Sigmoid colon (tissue), 4 donors: ENCODE measurements around the gene MAN2A1.

Source experiments
- CTCF ChIP-seq, 4 experiments: fragments of 450-650 bp in 3 of 4; fragments of 200-600 bp in 1 of 4; IDR thresholded peaks; one replicate each; pipeline ENCODE4 v1.5.1; 2016 to 2019; ENCODE audit warnings: antibody characterized with exemption in 4 of 4, mild to moderate bottlenecking in 3 of 4, moderate library complexity in 2 of 4
- EP300 ChIP-seq, 4 donors: sonication (generic); formaldehyde crosslinking; IDR thresholded peaks; one replicate each; pipeline ENCODE4 v1.6.1; 2017; ENCODE audit warnings: antibody characterized with exemption in 4 of 4

GRCh38 chr5:109723606-109724005 is 33.9 kb downstream of the MAN2A1 start:
- no peak for TF ChIP-seq CTCF (IDR thresholded peaks at IDR 0.05)
- TF ChIP-seq EP300 (IDR thresholded peaks at IDR 0.05), result no peak
